A549 (cell line): ENCODE data around the gene TXNL1.

ENCODE experiments used
- CTCF ChIP-seq: fragments of >200 bp; sonication (Bioruptor Twin); formaldehyde crosslinking; IDR thresholded peaks from 3 replicates; pipeline ENCODE4 v1.5.1; 2016
- ELK1 ChIP-seq: fragments of 150-350 bp; IDR thresholded peaks from 2 replicates; pipeline ENCODE4 v1.6.1; 2014; ENCODE audit warnings: low read depth, mild to moderate bottlenecking, low read length
- EP300 ChIP-seq, 2 experiments: fragments of >200 bp; sonication (Bioruptor Twin); formaldehyde crosslinking; IDR thresholded peaks; 2 replicates in 1 of 2; 3 replicates in 1 of 2; pipeline ENCODE4 v1.6.1; 2016 to 2017
- FOXS1 ChIP-seq: fragments of 250-450 bp; sonication (Bioruptor Pico); IDR thresholded peaks from 2 replicates; pipeline ENCODE4 v1.5.0; 2020; ENCODE audit warnings: mild to moderate bottlenecking, moderate library complexity
- HMGXB4 ChIP-seq: fragments of 250-450 bp; sonication (Bioruptor Pico); IDR thresholded peaks from 2 replicates; pipeline ENCODE4 v1.5.0; 2021; ENCODE audit warnings: mild to moderate bottlenecking, moderate library complexity, borderline replicate concordance
- POLR2A ChIP-seq: IDR thresholded peaks from 2 replicates; pipeline ENCODE4 v1.6.1; 2012; ENCODE audit warnings: mild to moderate bottlenecking, low read length
- REST ChIP-seq: fragments of 200-600 bp; sonication (generic); IDR thresholded peaks from 2 replicates; pipeline ENCODE4 v1.6.1; 2016; ENCODE audit warnings: antibody characterized with exemption, mild to moderate bottlenecking, moderate library complexity
- RFX5 ChIP-seq: fragments of 450-650 bp; IDR thresholded peaks from 2 replicates; pipeline ENCODE4 v1.7.1; 2014; ENCODE audit warnings: antibody characterized with exemption, mild to moderate bottlenecking, moderate library complexity
- RNF2 ChIP-seq: fragments of 200-600 bp; sonication (generic); IDR thresholded peaks from 2 replicates; pipeline ENCODE4 v1.6.1; 2016; ENCODE audit warnings: low read depth, mild to moderate bottlenecking, antibody characterized with exemption, moderate library complexity, borderline replicate concordance
- TP53 ChIP-seq: fragments of 250-450 bp; sonication (Bioruptor Pico); IDR thresholded peaks from 2 replicates; pipeline ENCODE4 v1.5.0; 2021; ENCODE audit warnings: mild to moderate bottlenecking, moderate library complexity

GRCh38 chr18:56550121-56550520 is 88.3 kb downstream of the TXNL1 start:
- TF ChIP-seq RFX5 (no peak), CTCF (no peak), HMGXB4 (CRISPR knock-in tag) (no peak), REST (no peak), FOXS1 (CRISPR knock-in tag) (no peak), TP53 (CRISPR knock-in tag) (no peak), ELK1 (no peak), EP300 (IDR thresholded peaks at IDR 0.05) (no peak), POLR2A (no peak), RNF2 (no peak)
